HepG2 (cell line): ENCODE data around the gene ZBP1. TPM values are rescaled to one million over a fixed set of nuclear protein-coding genes. Genes with fewer than 3 reads are reported as not detected.

Experiments
- ATF1 ChIP-seq: IDR thresholded peaks from 2 replicates; pipeline ENCODE4 v1.6.1; 2016; ENCODE audit warnings: mild to moderate bottlenecking, control low read depth
- ATF7-NPFF ChIP-seq: sonication (generic); formaldehyde crosslinking; IDR thresholded peaks from 2 replicates; pipeline ENCODE4 v1.8.1; 2023; ENCODE audit warnings: mild to moderate bottlenecking, low read depth, missing genetic modification reagents, moderate library complexity
- CHD4 ChIP-seq: fragments of 200-600 bp; sonication (generic); IDR thresholded peaks from 2 replicates; pipeline ENCODE4 v1.7.0; 2017; ENCODE audit warnings: mild to moderate bottlenecking, low read length, borderline replicate concordance
- DMAP1 ChIP-seq: IDR thresholded peaks from 2 replicates; pipeline ENCODE4 v1.6.1; 2016
- GFI1 ChIP-seq: sonication (generic); formaldehyde crosslinking; IDR thresholded peaks from 2 replicates; pipeline ENCODE4 v1.5.0; 2020; ENCODE audit warnings: missing genetic modification reagents, mild to moderate bottlenecking, borderline replicate concordance
- NCOA1 ChIP-seq: sonication (generic); formaldehyde crosslinking; IDR thresholded peaks from 2 replicates; pipeline ENCODE4 v1.9.0; 2021; ENCODE audit warnings: missing genetic modification reagents
- SIX1 ChIP-seq: sonication (generic); formaldehyde crosslinking; IDR thresholded peaks from 2 replicates; pipeline ENCODE4 v1.4.0; 2020; ENCODE audit warnings: missing genetic modification reagents, borderline replicate concordance
- ZFP62 ChIP-seq: sonication (generic); formaldehyde crosslinking; IDR thresholded peaks from 2 replicates; pipeline ENCODE4 v1.4.0; 2020; ENCODE audit warnings: missing genetic modification reagents
- ZNF441 ChIP-seq: sonication (generic); formaldehyde crosslinking; IDR thresholded peaks from 2 replicates; pipeline ENCODE4 v1.7.0; 2021; ENCODE audit warnings: missing genetic modification reagents, borderline replicate concordance
- ZNF564 ChIP-seq: sonication (generic); formaldehyde crosslinking; IDR thresholded peaks from 2 replicates; pipeline ENCODE4 v1.8.1; 2023; ENCODE audit warnings: mild to moderate bottlenecking, missing genetic modification reagents
- ZNF616 ChIP-seq: sonication (generic); formaldehyde crosslinking; IDR thresholded peaks from 2 replicates; pipeline ENCODE4 v1.5.0; 2020; ENCODE audit warnings: low read depth, mild to moderate bottlenecking, missing genetic modification reagents
- ZNF652 ChIP-seq: IDR thresholded peaks from 2 replicates; pipeline ENCODE4 v1.6.1; 2016; ENCODE audit warnings: low read depth, borderline replicate concordance
- ZSCAN9 ChIP-seq: IDR thresholded peaks from 2 replicates; pipeline ENCODE4 v1.6.1; 2016; ENCODE audit warnings: borderline replicate concordance
- polyA plus RNA-seq, 8 experiments: library from polyadenylated mRNA; depleted of rRNA in 3 of 8; stranded (reverse) in 7 of 8; unstranded in 1 of 8; fragments of >200 nt; fragmentation: Illumina TruSeq in 4 of 8; extraction: Trizol in 4 of 8; gene quantifications; 2 replicates each; pipeline versions ENCODE4 v1.2.1 to v1.2.3, GENCODE V29; 2011 to 2016; ENCODE audit warnings: low read depth in 4 of 8, missing spikeins in 1 of 8, mixed read lengths in 1 of 8; ENCODE audit not compliant: insufficient read depth in 1 of 8
- total RNA-seq, 5 experiments: library from RNA; depleted of rRNA; stranded (reverse); fragments of >200 nt; fragmentation: Illumina TruSeq; extraction: Trizol; gene quantifications; 2 replicates each; pipeline ENCODE4 v1.2.3, GENCODE V29; 2016; ENCODE audit warnings: low read depth in 1 of 5
- TF ChIP-seq, protein P1 (sequence below): IDR thresholded peaks from 2 replicates; pipeline ENCODE4 v1.6.1; 2016; ENCODE audit warnings: missing biosample characterization, missing genetic modification reagents, low read depth
- TF ChIP-seq, protein P2 (sequence below): sonication (generic); formaldehyde crosslinking; IDR thresholded peaks from one replicate; pipeline ENCODE4 v1.5.1; 2020; ENCODE audit warnings: mild to moderate bottlenecking, missing genetic modification reagents; ENCODE audit errors: not compliant biosample characterization

ZBP1 gene
- total and polyA plus RNA-seq, 2 of the 13 experiments (the other 11 are each of a cell fraction or from before 2014, with no cell fraction given): not detected

DNA sequence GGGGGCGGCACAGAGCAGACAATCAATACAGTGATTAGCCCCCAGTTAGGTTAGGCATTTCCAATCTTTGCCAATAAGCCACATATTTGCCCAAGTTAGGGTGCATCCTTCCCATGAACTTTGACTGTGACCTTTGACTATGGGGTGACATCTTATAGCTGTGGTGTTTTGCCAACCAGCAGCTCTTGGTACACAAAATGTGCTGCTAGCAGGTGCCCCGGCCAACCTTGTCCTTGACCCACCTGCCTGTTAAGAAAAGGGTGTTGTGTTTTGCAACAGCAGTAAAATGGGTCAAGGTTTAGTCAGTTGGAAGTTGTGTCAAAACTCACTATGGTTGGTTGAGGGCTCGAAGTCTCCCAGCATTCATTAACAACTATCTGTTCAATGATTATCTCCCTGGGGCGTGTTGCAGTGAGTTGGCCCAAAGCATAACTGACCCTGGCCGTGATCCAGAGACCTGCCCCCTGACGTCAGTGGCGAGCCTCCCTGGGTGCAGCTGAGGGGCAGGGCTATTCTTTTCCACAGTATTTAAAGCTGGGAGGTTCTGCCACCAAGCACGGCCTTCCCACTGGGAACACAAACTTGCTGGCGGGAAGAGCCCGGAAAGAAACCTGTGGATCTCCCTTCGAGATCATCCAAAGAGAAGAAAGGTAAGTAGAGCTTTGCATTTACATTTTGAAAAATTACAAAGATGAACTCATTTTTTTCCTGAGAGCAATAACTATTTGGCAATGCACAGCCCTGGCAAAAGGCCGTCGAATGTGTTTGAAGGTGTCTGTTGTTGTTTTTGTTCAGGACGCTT is 59.5 kb downstream of the ZBP1 start, which contains the start of gene PCK1 (continued):
- TF ChIP-seq GFI1 (CRISPR knock-in tag) (peak; percentile 89; the same call in 1 of the 2 replicates), ZNF441 (CRISPR knock-in tag) (peak; percentile 75), ATF1 (CRISPR knock-in tag) (peak; percentile 96), ATF7-NPFF (CRISPR knock-in tag) (no peak), NCOA1 (CRISPR knock-in tag) (peak; percentile 95; the same call in 1 of the 2 replicates), ZSCAN9 (CRISPR knock-in tag) (0 out of 2 replicates have a peak, but pooled peaks have one; percentile 59), SIX1 (CRISPR knock-in tag) (no peak; the same call in 1 of the 2 replicates), DMAP1 (peak; percentile 51; the same call in 1 of the 2 replicates), ZFP62 (CRISPR knock-in tag) (no peak), CHD4 (peak; percentile 97), ZNF564 (CRISPR knock-in tag) (peak; percentile 76; the same call in 1 of the 2 replicates), ZNF616 (CRISPR knock-in tag) (no peak), ZNF652 (no peak)
- TF ChIP-seq, protein P1, sequence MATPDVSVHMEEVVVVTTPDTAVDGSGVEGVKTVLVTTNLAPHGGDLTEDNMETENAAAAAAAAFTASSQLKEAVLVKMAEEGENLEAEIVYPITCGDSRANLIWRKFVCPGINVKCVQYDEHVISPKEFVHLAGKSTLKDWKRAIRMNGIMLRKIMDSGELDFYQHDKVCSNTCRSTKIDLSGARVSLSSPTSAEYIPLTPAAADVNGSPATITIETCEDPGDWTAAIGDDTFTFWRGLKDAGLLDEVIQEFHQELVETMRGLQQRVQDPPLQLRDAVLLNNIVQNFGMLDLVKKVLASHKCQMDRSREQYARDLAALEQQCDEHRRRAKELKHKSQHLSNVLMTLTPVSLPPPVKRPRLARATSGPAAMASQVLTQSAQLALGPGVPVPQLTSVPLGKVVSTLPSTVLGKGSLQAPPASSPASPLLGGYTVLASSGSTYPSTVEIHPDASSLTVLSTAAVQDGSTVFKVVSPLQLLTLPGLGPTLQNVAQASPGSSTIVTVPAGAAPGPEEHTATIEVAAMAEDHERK (CRISPR knock-in tag): no peak
- TF ChIP-seq, protein P2, sequence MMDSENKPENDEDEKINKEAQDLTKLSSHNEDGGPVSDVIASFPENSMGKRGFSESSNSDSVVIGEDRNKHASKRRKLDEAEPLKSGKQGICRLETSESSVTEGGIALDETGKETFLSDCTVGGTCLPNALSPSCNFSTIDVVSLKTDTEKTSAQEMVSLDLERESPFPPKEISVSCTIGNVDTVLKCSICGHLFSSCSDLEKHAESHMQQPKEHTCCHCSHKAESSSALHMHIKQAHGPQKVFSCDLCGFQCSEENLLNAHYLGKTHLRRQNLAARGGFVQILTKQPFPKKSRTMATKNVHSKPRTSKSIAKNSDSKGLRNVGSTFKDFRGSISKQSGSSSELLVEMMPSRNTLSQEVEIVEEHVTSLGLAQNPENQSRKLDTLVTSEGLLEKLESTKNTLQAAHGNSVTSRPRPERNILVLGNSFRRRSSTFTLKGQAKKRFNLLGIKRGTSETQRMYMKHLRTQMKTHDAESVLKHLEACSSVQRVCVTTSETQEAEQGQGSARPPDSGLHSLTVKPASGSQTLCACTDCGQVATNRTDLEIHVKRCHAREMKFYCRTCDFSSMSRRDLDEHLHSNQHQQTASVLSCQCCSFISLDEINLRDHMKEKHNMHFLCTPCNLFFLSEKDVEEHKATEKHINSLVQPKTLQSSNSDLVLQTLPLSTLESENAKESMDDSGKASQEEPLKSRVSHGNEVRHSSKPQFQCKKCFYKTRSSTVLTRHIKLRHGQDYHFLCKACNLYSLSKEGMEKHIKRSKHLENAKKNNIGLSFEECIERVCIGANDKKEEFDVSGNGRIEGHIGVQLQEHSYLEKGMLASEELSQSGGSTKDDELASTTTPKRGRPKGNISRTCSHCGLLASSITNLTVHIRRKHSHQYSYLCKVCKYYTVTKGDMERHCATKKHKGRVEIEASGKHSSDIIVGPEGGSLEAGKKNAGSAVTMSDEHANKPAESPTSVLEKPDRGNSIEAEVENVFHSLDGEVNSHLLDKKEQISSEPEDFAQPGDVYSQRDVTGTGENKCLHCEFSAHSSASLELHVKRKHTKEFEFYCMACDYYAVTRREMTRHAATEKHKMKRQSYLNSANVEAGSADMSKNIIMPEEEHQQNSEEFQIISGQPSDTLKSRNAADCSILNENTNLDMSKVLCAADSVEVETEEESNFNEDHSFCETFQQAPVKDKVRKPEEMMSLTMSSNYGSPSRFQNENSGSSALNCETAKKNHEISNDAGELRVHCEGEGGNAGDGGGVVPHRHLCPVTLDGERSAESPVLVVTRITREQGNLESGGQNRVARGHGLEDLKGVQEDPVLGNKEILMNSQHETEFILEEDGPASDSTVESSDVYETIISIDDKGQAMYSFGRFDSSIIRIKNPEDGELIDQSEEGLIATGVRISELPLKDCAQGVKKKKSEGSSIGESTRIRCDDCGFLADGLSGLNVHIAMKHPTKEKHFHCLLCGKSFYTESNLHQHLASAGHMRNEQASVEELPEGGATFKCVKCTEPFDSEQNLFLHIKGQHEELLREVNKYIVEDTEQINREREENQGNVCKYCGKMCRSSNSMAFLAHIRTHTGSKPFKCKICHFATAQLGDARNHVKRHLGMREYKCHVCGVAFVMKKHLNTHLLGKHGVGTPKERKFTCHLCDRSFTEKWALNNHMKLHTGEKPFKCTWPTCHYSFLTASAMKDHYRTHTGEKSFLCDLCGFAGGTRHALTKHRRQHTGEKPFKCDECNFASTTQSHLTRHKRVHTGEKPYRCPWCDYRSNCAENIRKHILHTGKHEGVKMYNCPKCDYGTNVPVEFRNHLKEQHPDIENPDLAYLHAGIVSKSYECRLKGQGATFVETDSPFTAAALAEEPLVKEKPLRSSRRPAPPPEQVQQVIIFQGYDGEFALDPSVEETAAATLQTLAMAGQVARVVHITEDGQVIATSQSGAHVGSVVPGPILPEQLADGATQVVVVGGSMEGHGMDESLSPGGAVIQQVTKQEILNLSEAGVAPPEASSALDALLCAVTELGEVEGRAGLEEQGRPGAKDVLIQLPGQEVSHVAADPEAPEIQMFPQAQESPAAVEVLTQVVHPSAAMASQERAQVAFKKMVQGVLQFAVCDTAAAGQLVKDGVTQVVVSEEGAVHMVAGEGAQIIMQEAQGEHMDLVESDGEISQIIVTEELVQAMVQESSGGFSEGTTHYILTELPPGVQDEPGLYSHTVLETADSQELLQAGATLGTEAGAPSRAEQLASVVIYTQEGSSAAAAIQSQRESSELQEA: peak; percentile 47
